ENCODE data around the gene OR51I2. TPM values are rescaled to one million over a fixed set of nuclear protein-coding genes. Genes with fewer than 3 reads are reported as not detected.

OR51I2 gene
- total and polyA plus RNA-seq, 9 of the 15 experiments (the other 6 are each of a cell fraction or from before 2014, with no cell fraction given) = 0.06 to 0.61 (median 0.07) TPM; not detected in 6

GRCh38 chr11:5505363-5506048, 56.4 kb downstream of the OR51I2 start (continued):
- TF ChIP-seq MTF1 (CRISPR knock-in tag; IDR thresholded peaks at IDR 0.05; ENCODE audit: borderline replicate concordance) = no peak
- no peak for TF ChIP-seq SMAD4 (CRISPR knock-in tag; conservative IDR thresholded peaks at IDR 0.05)
- TF ChIP-seq ZBTB34 (CRISPR knock-in tag; IDR thresholded peaks at IDR 0.05) = no peak
- no peak for TF ChIP-seq ZBTB2 (IDR thresholded peaks at IDR 0.05)
- no peak for TF ChIP-seq JUN (IDR thresholded peaks at IDR 0.05; ENCODE audit: borderline replicate concordance, low read depth, low read length)
- TF ChIP-seq JUN (CRISPR knock-in tag; IDR thresholded peaks at IDR 0.05; ENCODE audit: borderline replicate concordance) = no peak
- no peak for TF ChIP-seq SPI1 (IDR thresholded peaks at IDR 0.05; ENCODE audit: borderline replicate concordance, low read depth, low read length)
- no peak for TF ChIP-seq NUFIP1 (IDR thresholded peaks at IDR 0.05; ENCODE audit: partially characterized antibody)
- TF ChIP-seq ZNF785 (CRISPR knock-in tag; IDR thresholded peaks at IDR 0.05) = no peak
- no peak for TF ChIP-seq ARID3A (IDR thresholded peaks at IDR 0.05; ENCODE audit: borderline replicate concordance, low read depth, low read length)
- no peak for TF ChIP-seq TAF15 (IDR thresholded peaks at IDR 0.05; ENCODE audit: low read depth, low read length)
- TF ChIP-seq YY1 (IDR thresholded peaks at IDR 0.05; ENCODE audit: borderline replicate concordance in 1 of 3, control insufficient read depth in 1 of 3, extremely low read depth in 1 of 3, insufficient read depth in 3 of 3, insufficient read length in 1 of 3, insufficient replicate concordance in 2 of 3, low read depth in 1 of 3, low read length in 2 of 3) = peak in 1 of 3 experiments; percentile 61
- peak; percentile 99 for TF ChIP-seq POLR2AphosphoS5 (IDR thresholded peaks at IDR 0.05; ENCODE audit: control insufficient read depth, insufficient read depth, low read depth, low read length)
- no peak for TF ChIP-seq ZNF184 (CRISPR knock-in tag; IDR thresholded peaks at IDR 0.05)
- no peak for TF ChIP-seq AFF4 (CRISPR knock-in tag; IDR thresholded peaks at IDR 0.05)
- TF ChIP-seq FOXA3 (CRISPR knock-in tag; conservative IDR thresholded peaks at IDR 0.05 in 1 of 2, IDR thresholded peaks at IDR 0.05 in 1 of 2) = no peak
- TF ChIP-seq KDM5B (IDR thresholded peaks at IDR 0.05; ENCODE audit: insufficient replicate concordance, low read depth, low read length) = peak; percentile 98
- TF ChIP-seq CHCHD3 (CRISPR knock-in tag; IDR thresholded peaks at IDR 0.05) = no peak
